GM03348 (cell line): ENCODE data around the gene C11orf65.

ENCODE experiments used
- DNase-seq: peaks from one replicate; pipeline ENCODE4 v3.0.0; 2012; ENCODE audit warnings: low spot score

Gene C11orf65

DNA sequence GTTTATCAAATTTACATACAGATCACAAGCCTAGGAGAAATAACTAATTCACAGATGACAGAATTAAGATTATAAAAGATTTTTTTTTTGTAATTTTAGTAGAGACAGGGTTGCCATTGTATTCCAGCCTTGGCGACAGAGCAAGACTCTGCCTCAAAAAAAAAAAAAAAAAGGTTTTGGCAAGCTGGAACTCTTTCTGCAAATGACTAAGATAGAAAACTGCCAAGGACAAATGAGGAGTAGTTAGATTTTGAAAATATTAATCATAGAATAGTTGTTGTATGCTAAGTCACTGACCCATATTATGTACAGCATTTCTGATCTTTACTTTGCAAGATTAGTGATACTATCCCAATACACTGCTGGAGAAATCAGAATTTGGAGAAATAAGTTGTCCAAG lies 99.2 kb downstream of the C11orf65 start:
- DNase-seq, result peak; percentile 36

DNA sequence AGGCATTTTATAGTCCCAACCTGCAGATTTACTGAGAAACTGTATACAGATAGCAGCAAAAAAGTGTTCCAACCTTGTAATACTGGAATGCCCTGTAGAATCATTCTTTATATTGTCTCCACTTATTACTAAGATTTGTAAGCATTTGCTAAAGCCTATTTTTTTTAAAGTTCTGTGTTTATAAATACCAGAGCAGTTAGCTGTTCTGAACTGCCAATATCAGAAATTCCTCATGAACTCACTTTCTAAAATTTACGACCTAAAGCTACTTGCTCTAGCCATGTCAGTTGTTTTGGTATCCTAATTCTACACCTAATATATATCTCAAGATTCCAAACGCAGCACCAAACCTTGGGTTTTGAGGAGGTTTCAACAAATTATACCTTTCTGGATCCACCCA lies 103.2 kb downstream of the C11orf65 start:
- peak; percentile 25 for DNase-seq

- DNase-seq, result no peak
Measured at GRCh38 chr11:108351468-108351867, 115.9 kb downstream of the C11orf65 start.

DNA sequence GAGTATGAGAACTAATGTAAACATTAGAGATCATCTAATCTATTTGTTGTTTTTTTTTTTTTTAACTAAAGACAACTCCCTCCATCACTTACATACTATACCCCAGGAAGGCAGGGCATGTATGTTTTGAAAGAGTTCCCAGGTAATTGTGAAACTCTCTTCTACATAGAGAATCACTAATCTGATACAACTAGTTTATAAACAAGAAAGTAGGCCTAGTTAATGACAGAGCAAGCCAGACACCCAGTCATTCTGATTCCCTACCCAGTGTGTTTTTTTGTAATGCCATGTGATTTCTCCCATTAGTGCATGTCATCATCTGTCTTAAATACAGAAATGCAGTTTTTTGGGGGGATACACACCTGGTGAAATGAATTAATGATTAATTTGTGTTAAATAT lies 120.9 kb downstream of the C11orf65 start:
- no peak for DNase-seq

GRCh38 chr11:108345767-108346166 lies 121.6 kb downstream of the C11orf65 start:
- DNase-seq, result no peak

GRCh38 chr11:108343714-108344113 lies 123.6 kb downstream of the C11orf65 start:
- DNase-seq, result no peak

DNA sequence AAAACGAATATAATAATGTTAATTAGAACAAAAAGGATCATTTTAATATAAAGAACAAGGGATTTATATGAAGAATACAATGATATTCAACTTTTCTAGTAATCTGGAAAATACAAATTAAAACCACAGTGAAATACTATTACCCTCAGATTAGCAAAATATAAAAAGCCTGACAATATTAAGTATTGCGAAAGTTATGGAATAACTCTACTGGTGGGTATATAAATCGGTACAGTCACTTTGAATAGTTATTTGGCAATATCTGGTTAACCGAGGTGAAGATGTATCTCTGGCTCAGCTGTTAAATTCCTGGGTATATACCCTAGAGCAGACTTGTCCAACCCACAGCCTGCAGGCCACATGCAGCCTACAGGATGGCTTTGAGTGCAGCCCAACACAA lies 125.7 kb downstream of the C11orf65 start:
- DNase-seq, result no peak

- DNase-seq, result no peak
Measured at GRCh38 chr11:108340973-108341372, 126.4 kb downstream of the C11orf65 start.

GRCh38 chr11:108338750-108339149 lies 128.6 kb downstream of the C11orf65 start:
- no peak for DNase-seq

GRCh38 chr11:108333403-108333899 lies 133.9 kb downstream of the C11orf65 start:
- no peak for DNase-seq
